HG03196 (cell line): Measurements from ENCODE around the gene TTC24.
"Not testable (repeated sequence)": the region's sequence is repeated elsewhere in the genome, so short reads cannot be mapped to it uniquely, and the experiment has no call there.

ENCODE experiments used
- ATAC-seq: cut with Tn5 transposase; IDR thresholded peaks from one replicate; pipeline ENCODE4 v1.9.1; 2021; ENCODE audit not compliant: unreplicated experiment

The TTC24 gene

GRCh38 chr1:156586323-156586722 is 6.8 kb downstream of the TTC24 start:
- ATAC-seq = no peak

GRCh38 chr1:156586892-156587477 is 7.5 kb downstream of the TTC24 start:
- no peak for ATAC-seq

GRCh38 chr1:156587927-156588326 is 8.4 kb downstream of the TTC24 start:
- not testable (repeated sequence) for ATAC-seq

GRCh38 chr1:156589546-156589945 is 10.0 kb downstream of the TTC24 start:
- no peak for ATAC-seq

GRCh38 chr1:156590326-156591180 is 11.0 kb downstream of the TTC24 start:
- no peak for ATAC-seq

- no peak for ATAC-seq
These were observed 11.6 kb downstream of the TTC24 start for GRCh38 chr1:156591181-156591431.

GRCh38 chr1:156591432-156592157 is 12.1 kb downstream of the TTC24 start, which contains the start of gene NAXE:
Gene NAXE (plus strand): TSS chr1:156591776. CDS start chr1:156591805, 29 bp downstream.
- ATAC-seq = peak; percentile 64

GRCh38 chr1:156592158-156592909 is 12.8 kb downstream of the TTC24 start:
- no peak for ATAC-seq

GRCh38 chr1:156592910-156593660 is 13.6 kb downstream of the TTC24 start:
- no peak for ATAC-seq

GRCh38 chr1:156593661-156593989 is 14.1 kb downstream of the TTC24 start:
- no peak for ATAC-seq

- no peak for ATAC-seq
These were observed 14.7 kb downstream of the TTC24 start for GRCh38 chr1:156594190-156594589.

GRCh38 chr1:156595016-156595415 is 15.5 kb downstream of the TTC24 start:
- ATAC-seq = no peak

- no peak for ATAC-seq
These were observed 16.9 kb downstream of the TTC24 start for GRCh38 chr1:156596426-156596825.

- no peak for ATAC-seq
These were observed 18.6 kb downstream of the TTC24 start for GRCh38 chr1:156598125-156598524.

- no peak for ATAC-seq
These were observed 19.4 kb downstream of the TTC24 start for GRCh38 chr1:156598731-156599432.

GRCh38 chr1:156599811-156600210 is 20.3 kb downstream of the TTC24 start:
- ATAC-seq = peak; percentile 39

- no peak for ATAC-seq
These were observed 21.2 kb downstream of the TTC24 start for GRCh38 chr1:156600733-156601121.

GRCh38 chr1:156601122-156601830 is 21.8 kb downstream of the TTC24 start, which contains the start of gene GPATCH4:
Gene GPATCH4 (minus strand): TSS chr1:156601479.
- ATAC-seq = peak; percentile 46

- no peak for ATAC-seq
These were observed 22.4 kb downstream of the TTC24 start for GRCh38 chr1:156601892-156602291.
